B cell (primary cell): ENCODE results near the gene STAT4. TPM values are rescaled to one million over a fixed set of nuclear protein-coding genes. Genes with fewer than 3 reads are reported as not detected.

Experiments
- ATAC-seq: fragments of 200-7000 bp; cut with Tn5 transposase; one replicate; pipeline ENCODE4 v1.10.0; 2021; ENCODE audit warnings: low read depth, mild to moderate bottlenecking, moderate number of reproducible peaks, moderate library complexity
- CTCF ChIA-PET: fragments of 350-600 bp; sonication (Branson Sonifier 250); formaldehyde crosslinking; loops from one replicate; lab custom pipeline; 2021; ENCODE audit warnings: antibody characterized with exemption, inconsistent platforms; lab: Charles Lee
- POLR2A ChIA-PET: fragments of 350-600 bp; sonication (Branson Sonifier 250); formaldehyde crosslinking; loops from one replicate; lab custom pipeline; 2021; ENCODE audit warnings: antibody characterized with exemption; lab: Charles Lee
- DNase-seq: peaks from one replicate; pipeline ENCODE4 v3.0.0; 2013
- H2AFZ ChIP-seq: 2 replicates; pipeline ENCODE4 v1.6.1; 2012; ENCODE audit warnings: mild to moderate bottlenecking, low read depth, low read length; ENCODE audit not compliant: insufficient read depth, poor library complexity, severe bottlenecking
- H3K27ac ChIP-seq, 2 donors: 1 replicate in 1 of 2; 2 replicates in 1 of 2; pipeline ENCODE4 v1.5.1; 2012 to 2013; ENCODE audit warnings: low read length in 2 of 2, mild to moderate bottlenecking in 2 of 2, moderate library complexity in 1 of 2
- H3K27me3 ChIP-seq, 4 experiments: fragments of 200-600 bp in 1 of 4; sonication (generic) in 1 of 4; replicated peaks in 1 of 4; 1 replicate in 2 of 4; 2 replicates in 2 of 4; pipeline versions ENCODE4 v1.6.1 to v1.7.0; 2013 to 2016; ENCODE audit warnings: low read length in 3 of 4, mild to moderate bottlenecking in 2 of 4, mixed read lengths in 1 of 4, moderate library complexity in 1 of 4; ENCODE audit not compliant: insufficient read depth in 4 of 4, control insufficient read depth in 3 of 4; ENCODE audit errors: control extremely low read depth in 1 of 4
- H3K36me3 ChIP-seq, 2 experiments: replicated peaks in 1 of 2; 1 replicate in 1 of 2; 2 replicates in 1 of 2; pipeline versions ENCODE4 v1.6.1 to v1.7.1; 2013; ENCODE audit warnings: low read length in 1 of 2; ENCODE audit not compliant: insufficient read depth in 2 of 2, control insufficient read depth in 1 of 2; ENCODE audit errors: control extremely low read depth in 1 of 2, extremely low read depth in 1 of 2
- H3K4me1 ChIP-seq, 2 donors: fragments of 200-600 bp in 1 of 2; sonication (generic) in 1 of 2; 1 replicate in 1 of 2; 2 replicates in 1 of 2; pipeline versions ENCODE4 v1.5.1 to v1.6.1; 2013 to 2017; ENCODE audit warnings: low read length in 2 of 2; ENCODE audit not compliant: control insufficient read depth in 2 of 2, insufficient read depth in 2 of 2
- H3K4me2 ChIP-seq: replicated peaks from 2 replicates; pipeline ENCODE3; 2012; ENCODE audit warnings: mild to moderate bottlenecking, low read depth, low read length; ENCODE audit not compliant: poor library complexity, severe bottlenecking
- H3K4me3 ChIP-seq, 5 experiments: fragments of 200-600 bp in 1 of 5; sonication (generic) in 1 of 5; 1 replicate in 3 of 5; 2 replicates in 2 of 5; pipeline versions ENCODE4 v1.5.1 to v1.7.0; 2011 to 2016; ENCODE audit warnings: low read length in 4 of 5, mild to moderate bottlenecking in 4 of 5, low read depth in 2 of 5, control low read depth in 1 of 5, moderate library complexity in 1 of 5; ENCODE audit not compliant: insufficient read depth in 1 of 5; ENCODE audit errors: control extremely low read depth in 1 of 5, extremely low read depth in 1 of 5
- H3K79me2 ChIP-seq: fragments of 200-600 bp; sonication (generic); one replicate; pipeline ENCODE4 v1.6.0; 2016; ENCODE audit warnings: low read length; ENCODE audit not compliant: control insufficient read depth, insufficient read depth
- H3K9ac ChIP-seq: fragments of 200-600 bp; sonication (generic); 2 replicates; pipeline ENCODE4 v1.6.1; 2017; ENCODE audit warnings: mild to moderate bottlenecking, low read length, moderate library complexity
- H3K9me3 ChIP-seq, 3 donors: one replicate each; pipeline versions ENCODE4 v1.6.1 to v1.7.1; 2013; ENCODE audit warnings: low read length in 2 of 3; ENCODE audit not compliant: control insufficient read depth in 2 of 3, insufficient read depth in 1 of 3; ENCODE audit errors: control extremely low read depth in 1 of 3
- H4K20me1 ChIP-seq: 2 replicates; pipeline ENCODE4 v1.6.0; 2012; ENCODE audit warnings: mild to moderate bottlenecking, low read length; ENCODE audit not compliant: insufficient read depth, control insufficient read depth, poor library complexity, severe bottlenecking
- H3K27ac Mint-ChIP-seq: one replicate; pipeline ENCODE4 v1.8.0; 2021; ENCODE audit warnings: mixed read lengths
- H3K27me3 Mint-ChIP-seq: one replicate; pipeline ENCODE4 v1.8.0; 2021; ENCODE audit warnings: mixed read lengths
- H3K4me1 Mint-ChIP-seq: one replicate; pipeline ENCODE4 v1.8.0; 2021; ENCODE audit warnings: mixed read lengths
- H3K4me3 Mint-ChIP-seq: one replicate; pipeline ENCODE4 v1.8.0; 2021; ENCODE audit warnings: mixed read lengths
- H3K9me3 Mint-ChIP-seq: one replicate; pipeline ENCODE4 v1.8.0; 2022; ENCODE audit warnings: mixed read lengths; ENCODE audit not compliant: insufficient read depth
- CTCF ChIP-seq: fragments of 200-600 bp; IDR thresholded peaks from one replicate; pipeline ENCODE4 v1.8.0; 2022; ENCODE audit warnings: antibody characterized with exemption, mild to moderate bottlenecking
- EZH2 ChIP-seq: IDR thresholded peaks from 2 replicates; pipeline ENCODE4 v1.6.1; 2012; ENCODE audit warnings: borderline replicate concordance, low read depth, mild to moderate bottlenecking, moderate library complexity, low read length; ENCODE audit not compliant: insufficient read depth, poor library complexity, severe bottlenecking
- WGBS: methylation state at CpG from one replicate; pipeline ENCODE4 v1.1.5; 2013; ENCODE audit warnings: missing lambda C conversion rate; ENCODE audit not compliant: insufficient coverage; 5-methylcytosine and 5-hydroxymethylcytosine counted together
- intact Hi-C: fragments of 100-400 bp; cut with micrococcal nuclease; formaldehyde crosslinking; loops from one replicate; pipeline ENCODE4 v1.10.0; 2022
- polyA plus RNA-seq: library from polyadenylated mRNA; depleted of rRNA; stranded (reverse); fragments of >200 nt; gene quantifications from 2 replicates; pipeline ENCODE4 v1.2.3, GENCODE V29; 2012
- total RNA-seq, 2 donors: library from RNA; stranded (reverse); fragments of 120-200 nt in 1 of 2; gene quantifications; 1 replicate in 1 of 2; 2 replicates in 1 of 2; pipeline versions ENCODE4 v1.2.3 to v1.2.4, GENCODE V29; 2013 to 2022

STAT4 gene
- total and polyA plus RNA-seq, 2 donors (not counting 1 experiment from before 2014, with no cell fraction given) = 2.0 to 62.1 TPM

- Histone ChIP-seq H3K79me2 (no peaks in the 10 kb centered on the region), H3K4me3 (no peak overlapping the region), H3K9ac (no peak overlapping the region), H3K4me2 (no peak overlapping the region), H3K27me3 (no peaks in the 10 kb centered on the region), H3K4me1 (peaks cover 3 to 16% of the 10 kb centered on the region in 2 donors), H3K9me3 (no peaks in the 10 kb centered on the region), H2AFZ (no peak overlapping the region), H4K20me1 (no peaks in the 10 kb centered on the region), H3K36me3 (no peaks in the 10 kb centered on the region), H3K27ac (no peak overlapping the region)
- peaks cover 12% of the 10 kb centered on the region for H3K27me3 Mint-ChIP-seq
- ATAC-seq = no peak
- TF ChIP-seq EZH2 = no peak
- no peak for TF ChIP-seq CTCF
- ChIA-PET POLR2A (no interaction called here), CTCF (interaction anchor here (13.3 kb wide), 1 partner anchor 98 kb away, joined by 418 read pairs; no protein-coding TSS in a partner anchor)
- no peaks in the 10 kb centered on the region for H3K9me3 Mint-ChIP-seq
- 59% methylated on average over 2 of the region's 2 CpGs for WGBS
- no peak overlapping the region for H3K4me3 Mint-ChIP-seq
- DNase-seq = no peak
- peaks cover 30% of the 10 kb centered on the region for H3K4me1 Mint-ChIP-seq
- H3K27ac Mint-ChIP-seq = no peak overlapping the region
- intact Hi-C loops = no loop called here
These were observed 2.0 kb downstream of the STAT4 start for GRCh38 chr2:191148791-191149190.

DNA sequence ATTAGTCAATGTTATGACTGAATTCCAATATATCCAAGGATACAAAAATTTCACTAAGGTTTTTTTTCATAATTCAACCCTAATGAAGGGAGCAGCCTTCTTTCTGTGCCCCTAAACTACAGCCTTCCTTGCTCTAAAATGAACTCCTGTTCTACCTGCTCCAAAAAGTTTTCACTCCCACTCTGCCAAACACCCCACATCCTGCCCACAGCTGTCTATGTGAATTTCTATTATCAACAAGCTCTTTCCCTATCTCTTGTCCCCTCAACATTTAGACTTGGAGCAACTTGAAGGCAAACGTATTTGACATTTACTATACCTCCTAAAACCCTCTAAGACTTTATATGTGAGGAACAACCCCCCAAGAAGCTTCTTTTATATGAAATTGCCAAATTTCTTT, 2.5 kb downstream of the STAT4 start:
- H3K4me1 ChIP-seq = peaks cover 3 to 16% of the 10 kb centered on the region in 2 donors
- intact Hi-C loops = no loop called here
- H3K4me2 ChIP-seq = no peak overlapping the region
- Mint-ChIP-seq H3K27ac (no peak overlapping the region), H3K27me3 (peaks cover 12% of the 10 kb centered on the region), H3K4me1 (peaks cover 30% of the 10 kb centered on the region), H3K4me3 (no peak overlapping the region), H3K9me3 (no peaks in the 10 kb centered on the region)
- no peaks in the 10 kb centered on the region for H3K79me2 ChIP-seq
- H3K9me3 ChIP-seq = no peaks in the 10 kb centered on the region
- no peak for ATAC-seq
- DNase-seq = no peak
- no peaks in the 10 kb centered on the region for H4K20me1 ChIP-seq
- 60% methylated on average over 1 of the region's 1 CpG for WGBS
- H3K27me3 ChIP-seq = no peaks in the 10 kb centered on the region
- no peak overlapping the region for H3K9ac ChIP-seq
- H3K36me3 ChIP-seq = no peaks in the 10 kb centered on the region
- ChIA-PET POLR2A (no interaction called here), CTCF (interaction anchor here (13.3 kb wide), 1 partner anchor 97 kb away, joined by 418 read pairs; no protein-coding TSS in a partner anchor)
- no peak overlapping the region for H3K4me3 ChIP-seq
- no peak for TF ChIP-seq EZH2
- TF ChIP-seq CTCF = no peak
- no peak overlapping the region for H2AFZ ChIP-seq
- no peak overlapping the region for H3K27ac ChIP-seq
